Activated naive CD8-positive, alpha-beta T cell treated with anti-CD3 and anti-CD28 coated beads, Interleukin-2, amount 50 U/mL, for 24 hours (primary cell): Measurements from ENCODE around the gene CCDC179.

Experiments
- ATAC-seq: fragments of 150-1000 bp; cut with Tn5 transposase; one replicate; pipeline ENCODE4 v1.10.0; 2021
- DNase-seq: peaks from one replicate; pipeline ENCODE4 v3.0.0; 2021
- H3K27ac Mint-ChIP-seq: one replicate; pipeline ENCODE4 v1.8.0; 2021; ENCODE audit warnings: mild to moderate bottlenecking, mixed read lengths
- H3K27me3 Mint-ChIP-seq: one replicate; pipeline ENCODE4 v1.8.0; 2021; ENCODE audit warnings: mixed read lengths
- H3K36me3 Mint-ChIP-seq: one replicate; pipeline ENCODE4 v1.8.0; 2021; ENCODE audit warnings: low read depth, mixed read lengths
- H3K4me1 Mint-ChIP-seq: one replicate; pipeline ENCODE4 v1.8.0; 2021; ENCODE audit warnings: mixed read lengths
- H3K4me3 Mint-ChIP-seq: one replicate; pipeline ENCODE4 v1.8.0; 2021; ENCODE audit warnings: mild to moderate bottlenecking, moderate library complexity, mixed read lengths
- H3K9me3 Mint-ChIP-seq: one replicate; pipeline ENCODE4 v1.8.0; 2021; ENCODE audit warnings: mixed read lengths

Gene CCDC179

GRCh38 chr11:22860241-22860640, at the start of gene CCDC179:
Gene CCDC179, minus strand, starts transcription at chr11:22860474. Its CDS starts 53 bp downstream, at chr11:22860421.
- H3K4me1 Mint-ChIP-seq, result no peaks in the 10 kb centered on the region
- H3K27ac Mint-ChIP-seq, result no peak within 1 kb of the TSS
- H3K9me3 Mint-ChIP-seq, result no peaks in the 10 kb centered on the region
- no peak within 1 kb of the TSS for H3K4me3 Mint-ChIP-seq
- DNase-seq (no peak), ATAC-seq (no peak)
- no peaks in the 10 kb centered on the region for H3K27me3 Mint-ChIP-seq
- no peaks in the 10 kb centered on the region for H3K36me3 Mint-ChIP-seq

GRCh38 chr11:22903782-22904181, 43.5 kb upstream of the CCDC179 start:
- Mint-ChIP-seq H3K4me3 (no peak overlapping the region), H3K27me3 (no peaks in the 10 kb centered on the region), H3K4me1 (no peaks in the 10 kb centered on the region), H3K9me3 (peaks cover 3% of the 10 kb centered on the region), H3K36me3 (no peaks in the 10 kb centered on the region), H3K27ac (no peak overlapping the region)
- DNase-seq (no peak), ATAC-seq (no peak)

DNA sequence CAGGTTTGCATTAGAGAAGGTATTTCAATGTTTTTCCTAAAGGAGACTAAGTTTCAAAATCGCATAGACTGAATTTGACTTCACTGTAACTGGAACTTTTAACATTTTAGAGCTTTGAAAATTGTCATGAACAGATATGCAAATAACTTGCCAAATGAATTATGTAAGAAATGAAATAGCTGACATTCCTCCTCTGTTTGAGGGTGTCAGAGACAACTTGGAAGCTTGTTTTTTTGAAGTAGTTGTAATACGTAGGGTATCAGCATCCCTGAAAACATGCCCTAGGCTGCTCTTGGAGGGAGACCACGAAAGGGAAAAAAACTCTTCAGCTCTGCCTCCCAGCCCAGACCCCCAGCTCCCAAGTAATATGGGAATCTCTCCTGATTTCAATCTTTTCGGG, 41.3 kb upstream of the CCDC179 start:
- Mint-ChIP-seq H3K27me3 (no peaks in the 10 kb centered on the region), H3K4me3 (no peak overlapping the region), H3K9me3 (peaks cover 2% of the 10 kb centered on the region), H3K4me1 (no peaks in the 10 kb centered on the region), H3K36me3 (no peaks in the 10 kb centered on the region), H3K27ac (no peak overlapping the region)
- ATAC-seq, result no peak
- DNase-seq, result no peak

GRCh38 chr11:22900764-22901486, 40.7 kb upstream of the CCDC179 start:
- Mint-ChIP-seq H3K27me3 (no peaks in the 10 kb centered on the region), H3K36me3 (no peaks in the 10 kb centered on the region), H3K27ac (no peak overlapping the region), H3K4me3 (no peak overlapping the region), H3K4me1 (no peaks in the 10 kb centered on the region), H3K9me3 (no peaks in the 10 kb centered on the region)
- ATAC-seq (no peak), DNase-seq (no peak)

GRCh38 chr11:22898036-22898435, 37.8 kb upstream of the CCDC179 start:
- Mint-ChIP-seq H3K27ac (no peak overlapping the region), H3K36me3 (no peaks in the 10 kb centered on the region), H3K9me3 (no peaks in the 10 kb centered on the region), H3K4me3 (no peak overlapping the region), H3K27me3 (no peaks in the 10 kb centered on the region), H3K4me1 (no peaks in the 10 kb centered on the region)
- no peak for DNase-seq
- ATAC-seq, result no peak

GRCh38 chr11:22890227-22890626, 30.0 kb upstream of the CCDC179 start:
- Mint-ChIP-seq H3K4me3 (no peak overlapping the region), H3K4me1 (no peaks in the 10 kb centered on the region), H3K9me3 (no peaks in the 10 kb centered on the region), H3K36me3 (no peaks in the 10 kb centered on the region), H3K27me3 (no peaks in the 10 kb centered on the region), H3K27ac (no peak overlapping the region)
- ATAC-seq (no peak), DNase-seq (no peak)

GRCh38 chr11:22884217-22884616, 23.9 kb upstream of the CCDC179 start:
- Mint-ChIP-seq H3K27me3 (no peaks in the 10 kb centered on the region), H3K4me3 (no peak overlapping the region), H3K9me3 (no peaks in the 10 kb centered on the region), H3K4me1 (no peaks in the 10 kb centered on the region), H3K27ac (no peak overlapping the region), H3K36me3 (no peaks in the 10 kb centered on the region)
- no peak for ATAC-seq
- no peak for DNase-seq

DNA sequence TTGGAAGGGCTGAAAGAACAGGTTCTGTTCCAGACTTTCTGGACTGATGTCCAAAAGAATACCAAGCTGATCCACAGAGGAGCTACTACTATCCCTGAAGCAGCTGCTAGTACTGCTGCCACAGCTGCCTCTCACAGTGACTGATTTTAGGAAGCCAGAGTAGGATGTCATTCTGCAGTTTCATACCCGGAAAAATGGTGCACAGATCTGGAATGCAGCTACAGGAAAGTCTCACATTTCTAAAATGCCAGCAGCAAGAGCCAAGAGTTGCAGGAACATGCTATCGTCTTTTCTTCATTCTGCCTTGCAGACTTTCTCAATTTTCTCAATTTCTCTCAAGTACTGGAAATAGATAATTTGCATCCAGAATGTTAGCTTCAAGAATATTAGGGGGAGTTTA, 19.4 kb upstream of the CCDC179 start:
- Mint-ChIP-seq H3K36me3 (no peaks in the 10 kb centered on the region), H3K9me3 (no peaks in the 10 kb centered on the region), H3K27me3 (no peaks in the 10 kb centered on the region), H3K4me1 (no peaks in the 10 kb centered on the region), H3K27ac (no peak overlapping the region), H3K4me3 (no peak overlapping the region)
- no peak for ATAC-seq
- DNase-seq, result no peak

DNA sequence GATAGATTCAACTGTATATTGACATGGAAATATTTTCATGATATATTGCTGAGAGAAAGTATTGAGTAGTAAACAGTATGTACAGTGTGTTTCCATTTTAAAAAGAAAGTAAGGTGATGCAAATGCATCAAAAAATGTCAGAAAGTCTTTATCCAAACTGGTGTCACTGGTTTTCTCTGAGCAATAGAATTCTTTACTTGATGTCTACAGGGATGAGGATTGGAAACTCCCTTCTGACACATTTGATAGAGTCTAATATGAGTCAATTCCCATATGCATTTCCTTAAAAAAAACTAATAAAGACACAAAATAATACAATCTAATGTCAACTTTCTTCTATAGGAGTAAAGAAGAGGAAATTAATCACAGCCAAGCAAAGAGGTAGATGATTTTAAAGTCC, 18.3 kb upstream of the CCDC179 start:
- ATAC-seq (no peak), DNase-seq (no peak)
- Mint-ChIP-seq H3K36me3 (no peaks in the 10 kb centered on the region), H3K27ac (no peak overlapping the region), H3K27me3 (no peaks in the 10 kb centered on the region), H3K4me1 (no peaks in the 10 kb centered on the region), H3K9me3 (no peaks in the 10 kb centered on the region), H3K4me3 (no peak overlapping the region)

- no peaks in the 10 kb centered on the region for H3K9me3 Mint-ChIP-seq
- no peaks in the 10 kb centered on the region for H3K36me3 Mint-ChIP-seq
- no peaks in the 10 kb centered on the region for H3K27me3 Mint-ChIP-seq
- no peak overlapping the region for H3K4me3 Mint-ChIP-seq
- H3K27ac Mint-ChIP-seq, result no peak overlapping the region
- H3K4me1 Mint-ChIP-seq, result no peaks in the 10 kb centered on the region
- ATAC-seq, result no peak
- no peak for DNase-seq
Measured at GRCh38 chr11:22878039-22878438, 17.8 kb upstream of the CCDC179 start.

DNA sequence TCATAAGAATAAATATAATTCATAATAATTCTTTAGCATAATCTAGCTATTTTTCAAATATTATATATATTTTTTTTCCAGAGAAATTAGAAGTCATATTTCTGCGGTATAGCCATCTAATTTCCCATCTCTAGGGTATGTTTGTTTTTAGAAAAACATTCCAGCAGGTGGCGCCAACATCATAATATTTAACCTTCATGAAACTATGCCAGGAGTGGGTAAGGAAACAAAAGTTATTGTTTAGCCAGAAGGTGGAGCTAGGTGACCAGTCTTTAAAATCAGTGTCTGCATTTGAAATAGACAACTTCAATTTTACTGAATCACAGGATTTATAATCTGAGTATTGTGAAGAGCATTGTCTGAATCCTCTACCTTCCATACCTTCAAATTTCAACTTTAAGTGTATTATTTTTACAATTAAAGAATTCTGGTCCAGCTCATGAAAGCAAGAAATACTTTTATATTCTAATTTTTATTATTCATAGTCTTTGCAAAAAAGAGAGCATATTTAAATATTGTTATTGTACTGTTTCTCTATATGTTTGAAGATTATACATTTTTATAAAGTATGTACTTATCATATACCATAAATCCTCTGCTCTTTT, 15.7 kb upstream of the CCDC179 start:
- H3K9me3 Mint-ChIP-seq, result no peaks in the 10 kb centered on the region
- no peak overlapping the region for H3K4me3 Mint-ChIP-seq
- H3K27ac Mint-ChIP-seq, result no peak overlapping the region
- H3K4me1 Mint-ChIP-seq, result no peaks in the 10 kb centered on the region
- no peaks in the 10 kb centered on the region for H3K27me3 Mint-ChIP-seq
- no peaks in the 10 kb centered on the region for H3K36me3 Mint-ChIP-seq
- peak; percentile 54 for DNase-seq
- peak; percentile 77 for ATAC-seq

- DNase-seq, result no peak
- no peak overlapping the region for H3K27ac Mint-ChIP-seq
- no peak for ATAC-seq
- no peaks in the 10 kb centered on the region for H3K9me3 Mint-ChIP-seq
- no peak overlapping the region for H3K4me3 Mint-ChIP-seq
- H3K4me1 Mint-ChIP-seq, result no peaks in the 10 kb centered on the region
- no peaks in the 10 kb centered on the region for H3K36me3 Mint-ChIP-seq
- no peaks in the 10 kb centered on the region for H3K27me3 Mint-ChIP-seq
Measured at GRCh38 chr11:22869325-22869724, 9.1 kb upstream of the CCDC179 start.

- DNase-seq, result no peak
- H3K4me1 Mint-ChIP-seq, result no peaks in the 10 kb centered on the region
- H3K9me3 Mint-ChIP-seq, result no peaks in the 10 kb centered on the region
- no peaks in the 10 kb centered on the region for H3K27me3 Mint-ChIP-seq
- no peak overlapping the region for H3K4me3 Mint-ChIP-seq
- no peak overlapping the region for H3K27ac Mint-ChIP-seq
- H3K36me3 Mint-ChIP-seq, result no peaks in the 10 kb centered on the region
- no peak for ATAC-seq
Measured at GRCh38 chr11:22859756-22860155, 518 bp downstream of the CCDC179 start.

GRCh38 chr11:22851477-22851876, 8.8 kb downstream of the CCDC179 start:
- no peaks in the 10 kb centered on the region for H3K4me1 Mint-ChIP-seq
- H3K9me3 Mint-ChIP-seq, result peaks cover 8% of the 10 kb centered on the region
- ATAC-seq (no peak), DNase-seq (no peak)
- H3K4me3 Mint-ChIP-seq, result no peak overlapping the region
- H3K27ac Mint-ChIP-seq, result no peak overlapping the region
- H3K27me3 Mint-ChIP-seq, result no peaks in the 10 kb centered on the region
- H3K36me3 Mint-ChIP-seq, result peaks cover 2% of the 10 kb centered on the region

- Mint-ChIP-seq H3K27ac (no peak overlapping the region), H3K4me3 (no peak overlapping the region), H3K36me3 (peaks cover 4% of the 10 kb centered on the region), H3K27me3 (no peaks in the 10 kb centered on the region), H3K9me3 (no peaks in the 10 kb centered on the region), H3K4me1 (no peaks in the 10 kb centered on the region)
- ATAC-seq (no peak), DNase-seq (no peak)
Measured at GRCh38 chr11:22846726-22847125, 13.5 kb downstream of the CCDC179 start.
